ENCODE results near the gene PPP4R4.

PPP4R4 gene, protein sequence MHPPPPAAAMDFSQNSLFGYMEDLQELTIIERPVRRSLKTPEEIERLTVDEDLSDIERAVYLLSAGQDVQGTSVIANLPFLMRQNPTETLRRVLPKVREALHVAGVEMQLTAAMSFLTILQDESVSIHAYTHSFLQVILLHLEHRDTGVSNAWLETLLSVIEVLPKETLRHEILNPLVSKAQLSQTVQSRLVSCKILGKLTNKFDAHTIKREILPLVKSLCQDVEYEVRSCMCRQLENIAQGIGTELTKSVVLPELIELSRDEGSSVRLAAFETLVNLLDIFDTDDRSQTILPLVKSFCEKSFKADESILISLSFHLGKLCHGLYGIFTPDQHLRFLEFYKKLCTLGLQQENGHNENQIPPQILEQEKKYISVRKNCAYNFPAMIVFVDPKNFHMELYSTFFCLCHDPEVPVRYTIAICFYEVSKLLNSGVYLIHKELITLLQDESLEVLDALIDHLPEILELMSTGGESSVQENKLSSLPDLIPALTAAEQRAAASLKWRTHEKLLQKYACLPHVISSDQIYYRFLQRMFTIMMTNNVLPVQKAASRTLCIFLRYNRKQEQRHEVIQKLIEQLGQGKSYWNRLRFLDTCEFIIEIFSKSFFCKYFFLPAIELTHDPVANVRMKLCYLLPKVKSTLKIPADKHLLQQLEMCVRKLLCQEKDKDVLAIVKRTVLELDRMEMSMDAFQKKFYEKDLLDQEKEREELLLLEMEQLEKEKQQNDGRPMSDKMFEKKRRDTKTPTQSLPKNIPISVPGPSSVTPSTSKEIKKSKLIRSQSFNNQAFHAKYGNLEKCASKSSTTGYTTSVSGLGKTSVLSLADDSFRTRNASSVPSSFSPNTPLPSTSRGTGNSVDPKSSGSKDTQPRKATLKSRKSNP

DNA sequence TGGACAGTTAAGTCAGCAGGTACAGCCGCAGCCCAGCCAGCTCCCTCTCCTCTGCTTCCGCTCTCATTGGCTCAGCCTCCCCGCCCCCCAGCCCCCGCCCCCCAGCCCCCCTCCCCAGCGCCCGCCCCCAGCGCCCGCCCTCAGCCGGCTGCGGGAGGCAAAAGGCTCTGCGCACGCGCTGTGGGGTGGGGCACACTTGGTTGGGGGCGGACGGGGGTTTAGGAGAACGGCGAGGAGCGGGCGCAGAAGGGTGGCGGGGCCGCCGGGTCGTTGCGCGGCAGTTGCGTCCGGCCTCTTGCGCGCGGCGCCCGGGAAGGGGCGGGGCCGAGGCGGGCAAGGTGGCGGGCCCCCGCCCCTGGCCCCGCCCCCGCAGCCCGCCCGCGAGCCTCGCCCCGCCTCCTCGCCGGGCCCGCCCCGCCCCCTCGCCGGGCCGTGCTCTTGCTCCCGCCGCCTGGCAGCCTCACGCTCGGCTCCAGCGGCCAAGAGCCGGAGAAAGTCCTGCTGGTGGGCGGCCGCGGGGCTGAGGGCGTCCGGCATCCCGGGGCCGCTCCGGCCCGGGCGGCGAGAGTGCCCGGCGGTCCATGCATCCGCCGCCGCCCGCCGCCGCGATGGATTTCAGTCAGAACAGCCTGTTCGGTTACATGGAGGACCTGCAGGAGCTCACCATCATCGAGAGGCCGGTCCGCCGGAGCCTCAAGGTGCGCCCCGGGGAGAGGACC, at the start of gene PPP4R4:
PPP4R4 (plus strand) TSS at position 438 of the 719 bp plus-strand sequence; CDS start at position 582, 144 bp downstream.
- DNase-seq: peak; percentile 94

DNA sequence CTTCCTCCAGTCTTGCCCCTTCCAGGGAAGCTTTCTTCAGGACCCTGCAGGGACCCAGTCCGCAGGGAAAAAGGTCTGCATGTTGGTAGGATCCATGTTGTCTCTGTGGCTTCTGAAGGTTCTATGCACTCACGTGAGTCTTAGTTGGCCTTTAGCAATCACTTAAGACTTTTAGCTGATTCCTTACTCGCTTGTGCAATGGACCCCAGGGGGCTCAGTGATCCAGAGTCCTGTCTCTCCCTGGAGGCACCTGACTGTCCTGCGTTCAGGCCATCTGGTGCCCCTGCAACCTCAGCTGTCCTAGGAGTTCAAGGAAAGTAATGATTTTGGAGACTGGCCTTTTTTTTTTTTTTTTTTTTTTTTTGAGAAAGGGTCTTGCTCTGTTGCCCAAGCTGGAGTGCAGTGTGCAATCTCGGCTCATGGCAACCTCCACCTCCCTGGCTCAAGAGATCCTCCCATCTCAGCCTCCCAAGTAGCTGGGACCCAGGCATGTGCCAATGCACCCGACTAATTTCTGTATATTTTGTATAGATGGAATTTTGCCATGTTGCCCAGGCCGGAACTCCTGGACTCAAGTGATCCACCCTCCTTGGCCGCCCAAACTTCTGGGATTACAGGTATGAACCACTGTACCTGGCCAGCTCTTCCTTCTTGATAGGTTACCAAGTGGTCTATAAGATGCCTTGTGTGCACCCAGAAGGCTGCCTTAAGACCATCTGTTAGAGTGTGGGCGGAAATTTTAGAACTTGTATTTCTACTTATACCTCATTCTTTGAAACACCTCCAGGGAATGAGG, 49.3 kb upstream of the PPP4R4 start:
- no peak for DNase-seq

DNA sequence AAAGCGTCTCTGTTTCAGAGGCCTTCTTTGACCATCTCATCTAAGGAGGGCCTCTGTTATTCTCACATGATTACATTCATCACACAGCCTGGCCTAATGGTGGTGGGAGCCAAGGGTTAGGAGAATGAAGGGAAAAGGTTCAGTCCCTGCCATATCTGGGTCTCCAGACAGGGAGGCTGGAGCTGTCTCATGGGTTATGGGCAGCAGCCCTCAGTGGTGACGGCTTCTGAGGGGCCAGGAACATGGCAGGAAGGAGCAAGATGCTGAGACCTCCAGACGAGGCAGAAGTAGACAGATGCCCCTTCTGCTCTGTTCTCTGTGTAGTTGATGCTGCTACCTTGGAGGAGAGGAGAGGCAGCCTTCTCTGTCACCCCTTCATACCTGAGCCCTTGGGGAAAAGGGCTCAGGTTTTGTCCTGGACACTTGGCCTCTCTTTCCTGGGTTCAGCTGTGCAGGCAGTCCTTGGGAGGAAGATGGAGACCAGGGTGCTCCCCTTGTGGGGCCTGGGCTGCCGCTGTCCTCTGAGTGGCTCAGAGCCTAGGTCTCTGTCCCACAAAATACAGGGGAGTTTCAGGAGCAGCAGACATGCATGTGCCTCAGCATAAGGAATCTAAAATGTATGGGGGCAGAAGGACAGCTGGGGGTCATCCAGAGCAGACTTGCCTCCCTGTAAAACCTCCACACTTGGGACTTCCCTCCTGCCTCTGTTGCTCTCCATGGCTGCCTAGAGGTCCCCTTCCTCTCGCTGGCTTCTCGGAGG, 48.3 kb upstream of the PPP4R4 start:
- DNase-seq: no peak

DNA sequence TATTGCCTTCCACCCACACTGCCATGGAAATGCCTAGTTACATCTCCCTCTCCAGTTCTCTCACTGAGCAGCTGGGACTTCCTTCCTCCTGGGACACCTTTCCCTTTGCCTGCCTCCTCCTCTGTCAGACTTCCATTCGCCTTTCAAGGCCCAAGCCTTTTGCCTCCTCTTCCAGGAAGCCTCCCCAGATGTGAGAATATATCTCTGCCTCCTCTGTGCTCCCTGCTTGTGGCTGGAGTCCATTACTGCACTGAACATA, 47.8 kb upstream of the PPP4R4 start:
- no peak for DNase-seq

DNA sequence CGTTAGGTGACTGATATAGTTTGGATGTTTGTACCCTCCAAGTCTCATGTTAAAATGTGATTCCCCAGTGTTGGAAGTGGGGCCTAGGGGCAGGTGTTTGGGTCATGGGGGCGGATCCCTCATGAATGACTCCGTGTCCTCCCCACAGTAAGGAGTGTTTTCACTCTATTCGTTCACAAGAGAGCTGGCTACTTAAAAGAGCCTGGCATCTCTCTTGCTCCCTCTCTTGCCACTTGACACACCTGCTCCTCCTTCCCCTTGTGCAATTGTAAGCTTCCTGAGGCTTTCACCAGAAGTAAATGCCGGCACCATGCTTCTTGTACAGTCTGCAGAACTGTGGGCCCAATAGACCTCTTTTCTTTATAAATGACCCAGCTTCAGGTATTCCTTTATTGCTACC, 47.3 kb upstream of the PPP4R4 start:
- no peak for DNase-seq

DNA sequence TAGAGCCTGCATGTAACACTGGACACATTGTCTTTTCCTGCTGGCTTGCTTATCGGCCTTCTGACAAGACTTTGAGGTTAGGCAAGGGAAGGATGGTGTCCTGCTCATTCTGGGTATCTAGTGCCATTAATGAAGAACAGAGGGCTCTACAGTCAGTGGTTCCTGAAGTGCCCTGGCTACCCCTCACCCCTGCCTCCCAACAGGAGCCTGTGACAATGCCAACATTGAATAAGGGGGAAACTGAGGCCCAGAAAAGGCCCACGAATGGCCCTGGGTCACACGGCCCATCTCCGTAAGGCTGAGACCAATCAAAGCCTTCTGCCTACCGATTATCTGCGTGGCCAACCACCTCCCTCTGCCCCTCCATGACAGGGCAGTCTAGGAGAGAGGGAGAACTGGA, 46.8 kb upstream of the PPP4R4 start:
- no peak for DNase-seq

DNA sequence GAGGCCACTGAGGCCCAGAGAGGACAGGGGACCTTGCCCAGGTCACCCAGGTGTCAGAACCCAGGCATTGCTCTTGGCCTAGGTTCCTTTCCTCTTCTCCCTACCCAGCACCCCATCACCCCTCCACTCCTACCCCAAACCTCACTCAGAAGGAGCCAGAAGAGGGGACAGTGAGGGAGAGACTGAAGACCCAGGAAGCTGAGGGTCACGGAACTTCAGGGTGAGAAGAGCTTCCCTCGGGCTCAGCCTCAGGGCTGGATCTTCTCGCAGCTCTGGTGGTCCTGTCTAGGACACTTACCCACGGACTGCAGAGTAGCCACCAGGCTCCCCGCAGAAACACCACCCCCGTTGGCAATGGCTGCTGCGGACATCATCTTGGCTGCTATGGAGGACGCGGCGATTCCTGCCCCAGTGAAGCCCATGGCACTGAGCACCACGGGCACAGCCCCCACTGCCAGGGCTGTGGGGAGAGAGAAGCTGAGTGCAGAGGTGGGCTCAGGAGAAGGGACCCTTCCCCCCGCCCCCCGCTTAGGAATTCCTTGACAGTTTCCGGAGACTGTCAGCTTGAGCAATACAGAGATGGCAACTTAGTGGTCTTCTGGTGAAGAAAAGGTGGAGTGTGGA, 45.8 kb upstream of the PPP4R4 start:
- DNase-seq: no peak

DNA sequence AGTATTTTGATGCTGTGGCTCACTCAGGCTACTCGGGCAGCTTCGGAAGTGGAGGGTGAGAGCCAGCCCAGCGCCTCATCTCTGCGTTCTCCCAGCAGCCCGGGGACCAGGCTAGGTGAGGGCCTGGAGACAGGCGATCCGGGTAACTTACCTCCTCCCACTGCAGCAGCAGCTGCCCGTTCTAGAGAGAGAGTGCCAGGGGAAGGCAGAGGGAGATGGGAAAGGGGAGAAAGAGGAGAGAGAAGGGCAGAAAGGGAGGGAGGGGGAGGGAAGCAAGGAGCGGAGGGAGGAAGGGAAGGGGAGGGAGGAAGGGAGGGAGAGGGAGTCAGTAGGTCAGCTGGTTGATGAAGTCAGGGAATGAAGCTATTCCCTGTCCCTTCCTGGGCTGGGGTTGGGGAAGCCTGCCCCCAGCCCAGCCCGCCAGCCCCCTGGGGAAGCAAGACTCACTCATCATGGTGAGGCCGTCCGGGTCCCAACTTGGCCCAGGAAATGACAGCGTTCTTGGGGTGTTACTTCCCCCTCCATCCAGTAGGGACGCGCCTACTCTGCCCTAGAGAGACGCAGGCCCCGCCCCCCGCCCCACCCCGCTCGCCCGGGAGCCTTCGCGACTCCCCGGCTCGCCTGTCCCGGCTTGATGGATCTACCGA, 44.9 kb upstream of the PPP4R4 start, which contains the start of gene IFI27L2:
IFI27L2 (minus strand) TSS at position 494 of the 647 bp plus-strand sequence; CDS start at position 454, 40 bp downstream.
- DNase-seq: peak; percentile 82

DNA sequence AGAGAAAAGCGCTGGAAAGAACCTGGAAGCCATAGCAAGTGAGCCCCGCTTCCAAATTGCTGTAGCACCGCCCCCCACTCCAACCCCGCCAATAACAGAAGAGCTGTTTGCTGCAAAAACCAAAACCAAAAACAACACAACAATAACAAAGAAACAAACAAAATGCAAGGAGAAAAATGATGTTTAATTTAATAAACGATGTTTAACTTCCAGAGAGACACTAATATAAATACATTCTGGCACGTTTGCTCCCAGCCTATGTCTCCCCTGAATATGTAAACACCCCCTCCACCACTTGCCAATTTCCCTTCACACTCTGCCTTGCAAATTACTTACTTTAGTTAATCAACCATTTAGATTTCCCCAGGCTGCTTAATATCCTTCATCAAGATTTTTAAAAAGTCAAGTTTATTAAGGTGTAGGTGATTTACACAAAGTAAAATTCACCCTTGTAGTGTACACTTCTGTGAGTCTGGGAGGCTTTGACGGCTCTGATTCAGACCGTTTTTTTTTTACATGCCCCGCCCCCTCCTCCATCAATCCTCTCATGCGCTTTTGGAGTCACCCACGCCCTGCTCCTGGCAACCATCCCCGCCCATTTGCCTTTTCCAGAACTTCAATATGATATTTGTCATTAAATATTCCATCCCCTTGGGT, 44.2 kb upstream of the PPP4R4 start:
- peak; percentile 71 for DNase-seq

DNA sequence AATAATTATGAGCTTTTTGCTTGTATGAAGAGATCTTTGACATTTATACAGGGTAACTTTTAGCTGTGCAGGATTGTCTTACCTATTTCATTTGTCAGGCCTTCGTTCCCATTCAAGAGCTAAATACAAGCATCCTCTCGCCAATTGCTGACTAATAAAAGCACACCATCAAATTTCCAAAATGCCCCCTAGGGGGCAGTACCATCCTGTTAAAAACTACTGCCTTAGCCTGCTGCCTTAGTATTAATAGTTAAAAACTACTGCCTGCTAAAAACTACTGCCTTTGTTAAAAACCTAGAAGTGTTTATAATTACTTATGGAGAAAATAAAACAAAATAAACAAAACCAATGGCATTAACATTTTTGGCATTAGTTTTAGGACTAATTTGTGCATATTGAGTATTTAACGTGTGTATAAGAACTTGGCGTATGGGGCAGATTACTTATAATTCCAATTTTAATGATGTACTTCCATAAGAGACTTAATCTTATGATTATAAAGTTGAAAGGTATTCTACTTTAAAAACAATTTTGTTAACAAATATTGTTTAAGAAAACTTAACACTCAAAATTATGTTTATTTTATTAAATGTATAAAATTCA, 41.7 kb upstream of the PPP4R4 start:
- DNase-seq: peak; percentile 86

DNA sequence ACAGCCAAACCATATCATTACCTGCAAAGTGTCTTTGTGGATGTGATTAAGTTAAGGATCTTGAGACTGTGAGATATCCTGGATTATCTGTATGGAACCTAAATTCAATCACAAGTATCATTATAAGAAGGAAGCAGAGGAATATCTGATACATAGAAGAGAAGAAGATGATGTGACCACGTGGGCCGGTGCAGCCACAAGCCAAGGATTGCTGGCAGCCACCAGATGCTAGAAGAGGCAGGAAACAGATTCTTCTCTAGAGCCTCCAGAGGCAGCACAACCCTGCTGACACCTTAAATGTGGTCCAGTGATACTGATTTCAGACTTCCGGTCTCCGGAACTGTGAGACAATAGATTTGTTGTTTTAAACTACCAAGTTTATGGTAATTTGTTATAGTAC, 38.6 kb upstream of the PPP4R4 start:
- DNase-seq: no peak

DNA sequence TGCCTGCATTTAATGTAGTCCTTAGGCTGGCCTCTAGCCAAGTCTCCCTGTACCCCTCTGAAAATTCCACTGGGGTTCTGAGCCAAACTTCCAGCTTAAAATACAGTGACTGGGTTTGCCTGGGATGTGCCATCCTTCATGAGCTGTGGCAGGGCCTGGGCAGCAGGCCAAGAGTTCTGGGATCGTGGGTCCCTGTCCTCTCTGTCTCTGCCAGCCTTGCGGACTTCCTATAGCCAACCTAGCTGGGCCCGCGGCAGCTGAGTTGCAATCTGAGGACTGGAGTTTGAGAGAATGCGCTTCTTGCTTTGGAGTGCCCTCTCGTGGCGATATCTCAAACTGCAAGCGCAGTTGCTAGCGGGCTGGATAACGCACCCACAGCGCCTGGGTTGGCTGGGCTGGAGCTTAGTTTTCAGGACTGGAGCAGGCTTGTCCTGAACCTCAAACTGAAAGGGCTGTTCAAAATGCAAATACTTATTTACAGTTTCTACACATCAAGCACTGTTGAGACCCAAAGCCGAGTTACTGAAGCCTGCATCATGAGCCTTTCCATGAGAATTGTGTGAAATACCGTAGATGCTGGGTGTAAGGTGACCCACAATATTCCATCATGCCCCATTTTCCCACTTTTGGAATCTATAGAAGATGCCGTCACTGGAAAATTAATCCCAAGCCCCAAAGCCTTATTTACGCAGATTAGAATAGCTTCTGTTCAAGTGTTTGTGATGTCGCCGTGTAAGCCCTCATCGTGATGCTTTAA, 37.4 kb upstream of the PPP4R4 start:
- DNase-seq: peak; percentile 82

DNA sequence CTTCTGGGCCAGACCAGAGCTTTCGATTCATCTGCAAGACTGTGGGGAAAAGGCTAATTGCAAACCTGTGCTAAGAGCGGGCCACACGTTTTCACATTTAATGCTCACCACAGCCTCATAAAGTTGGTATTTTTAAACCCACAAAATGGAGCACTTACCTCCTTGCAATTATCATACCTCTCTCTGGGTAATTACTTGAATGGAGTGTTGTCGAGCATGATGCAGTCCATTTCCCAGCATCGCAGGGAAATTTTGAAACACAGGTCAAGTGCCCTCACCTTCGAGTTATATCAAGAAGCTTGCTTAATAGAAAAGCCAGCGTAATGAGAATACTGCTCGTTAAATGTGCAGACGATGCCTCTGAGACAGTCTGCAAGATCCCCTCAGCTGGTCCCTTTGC, 35.9 kb upstream of the PPP4R4 start:
- peak; percentile 23 for DNase-seq

DNA sequence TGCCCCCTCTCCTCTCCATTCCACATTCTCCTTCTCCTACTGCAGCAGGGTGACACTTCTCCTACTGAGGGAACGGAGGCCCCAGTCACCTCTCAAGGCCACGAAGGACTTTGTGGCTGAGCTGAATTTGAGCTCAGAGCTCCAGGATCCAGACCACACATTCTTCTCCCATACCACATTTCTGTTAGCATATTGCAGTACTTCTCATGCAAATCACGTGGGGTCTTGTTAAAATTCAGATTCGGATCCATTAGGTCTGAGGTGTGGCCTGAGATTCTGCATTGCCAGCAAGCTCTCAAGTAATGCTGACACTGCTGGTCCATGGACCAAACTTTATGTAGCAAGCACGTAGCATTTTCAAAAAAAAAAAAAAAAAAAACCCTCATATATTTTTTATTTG, 35.1 kb upstream of the PPP4R4 start:
- no peak for DNase-seq

DNA sequence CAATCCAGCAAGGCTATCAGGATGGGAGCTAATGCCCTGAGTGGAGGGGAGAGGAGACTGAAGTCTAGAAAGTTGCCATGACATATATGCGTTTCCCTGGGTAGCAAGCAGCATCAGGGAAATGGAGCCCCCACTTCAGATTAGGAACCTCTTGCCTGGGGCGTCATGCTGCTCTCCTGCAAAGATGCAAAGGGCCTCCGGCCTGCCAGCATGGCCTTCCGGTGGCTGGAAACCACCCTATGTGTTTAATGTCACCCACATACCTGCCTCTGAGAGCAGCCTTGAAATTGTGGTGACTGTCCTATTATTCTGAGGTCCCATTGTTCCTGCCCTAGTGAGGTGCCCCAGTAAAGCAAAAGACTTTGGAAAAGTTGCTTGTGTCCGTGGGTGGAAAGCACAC, 34.7 kb upstream of the PPP4R4 start:
- DNase-seq: no peak

DNA sequence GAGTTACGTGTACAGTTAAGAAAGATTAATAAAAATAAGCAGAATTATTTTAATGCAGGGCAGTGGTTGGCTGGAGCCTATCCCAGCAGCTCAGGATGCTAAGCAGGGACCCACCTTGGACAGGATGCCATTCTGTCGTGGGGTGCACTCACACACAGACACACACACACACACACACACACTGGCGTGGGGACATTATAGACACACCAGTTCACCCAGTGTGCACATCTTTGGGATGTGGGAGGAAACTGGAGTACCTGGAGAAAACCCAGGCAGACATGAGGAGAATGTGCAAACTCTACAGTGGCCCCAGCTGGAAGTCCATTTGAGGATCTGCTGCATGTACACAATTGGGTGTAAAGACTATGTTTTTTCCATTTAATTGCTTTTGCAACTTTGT, 31.9 kb upstream of the PPP4R4 start:
- no peak for DNase-seq

DNA sequence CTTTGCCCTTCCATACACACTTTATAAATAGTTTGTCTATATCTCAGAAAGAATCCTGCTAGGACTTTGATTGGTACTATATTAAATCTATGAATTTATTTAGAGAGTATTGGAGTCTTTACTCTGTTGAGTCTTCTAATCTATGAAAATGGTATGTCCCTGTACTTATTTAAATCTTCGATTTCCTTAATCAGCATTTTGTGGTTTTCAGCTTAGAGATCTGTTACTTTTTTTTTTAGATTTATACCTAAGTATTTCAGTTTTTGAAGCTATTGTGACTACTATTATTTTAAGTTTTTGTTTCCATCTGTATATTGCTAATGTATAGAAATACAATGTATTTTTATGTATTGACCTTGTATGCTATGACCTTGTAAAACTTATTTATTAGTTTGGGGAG, 31.3 kb upstream of the PPP4R4 start:
- DNase-seq: no peak

DNA sequence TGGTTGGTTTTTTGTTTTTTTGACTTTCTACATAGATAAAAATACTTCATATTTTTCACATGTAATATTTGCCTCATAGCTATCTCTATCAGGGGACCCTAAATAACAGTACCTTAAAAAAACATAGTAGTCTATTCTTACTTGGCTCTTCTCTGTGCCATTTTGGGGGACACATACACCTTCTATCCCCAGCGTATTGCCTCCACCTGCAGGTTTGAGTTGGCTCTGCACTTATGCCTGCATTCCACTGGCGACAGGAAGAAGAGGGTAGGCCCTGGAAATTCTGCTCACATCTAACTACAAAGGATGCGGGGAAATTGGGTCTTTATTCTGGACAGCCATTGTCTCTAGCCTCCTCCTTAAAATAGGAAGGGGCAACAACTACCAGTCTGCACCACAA, 30.9 kb upstream of the PPP4R4 start:
- no peak for DNase-seq

DNA sequence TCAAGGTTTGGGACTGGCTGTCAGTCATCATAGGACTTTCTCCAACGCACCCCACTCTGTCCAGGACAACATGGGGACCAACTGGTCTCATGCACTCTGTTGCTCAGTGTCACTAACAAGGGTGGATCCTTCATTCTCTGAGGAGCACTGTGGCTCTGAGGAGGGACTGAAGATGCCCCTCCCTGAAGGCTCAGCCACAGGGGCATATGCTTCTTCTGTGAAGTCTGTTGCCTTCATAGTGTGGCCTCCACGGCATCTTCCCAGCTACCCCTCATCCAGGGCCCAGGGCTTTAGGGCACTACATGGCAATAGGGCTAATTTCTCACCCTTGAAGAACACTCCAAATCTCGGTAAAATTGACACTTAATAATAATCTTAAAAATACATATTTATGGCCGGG, 30.4 kb upstream of the PPP4R4 start:
- DNase-seq: no peak
